GM21717 (cell line): ENCODE results near the gene MPP4.

Source experiments
- ATAC-seq: cut with Tn5 transposase; IDR thresholded peaks from one replicate; pipeline ENCODE4 v1.9.1; 2021; ENCODE audit warnings: mild to moderate bottlenecking, moderate library complexity; ENCODE audit not compliant: unreplicated experiment

MPP4 gene

DNA sequence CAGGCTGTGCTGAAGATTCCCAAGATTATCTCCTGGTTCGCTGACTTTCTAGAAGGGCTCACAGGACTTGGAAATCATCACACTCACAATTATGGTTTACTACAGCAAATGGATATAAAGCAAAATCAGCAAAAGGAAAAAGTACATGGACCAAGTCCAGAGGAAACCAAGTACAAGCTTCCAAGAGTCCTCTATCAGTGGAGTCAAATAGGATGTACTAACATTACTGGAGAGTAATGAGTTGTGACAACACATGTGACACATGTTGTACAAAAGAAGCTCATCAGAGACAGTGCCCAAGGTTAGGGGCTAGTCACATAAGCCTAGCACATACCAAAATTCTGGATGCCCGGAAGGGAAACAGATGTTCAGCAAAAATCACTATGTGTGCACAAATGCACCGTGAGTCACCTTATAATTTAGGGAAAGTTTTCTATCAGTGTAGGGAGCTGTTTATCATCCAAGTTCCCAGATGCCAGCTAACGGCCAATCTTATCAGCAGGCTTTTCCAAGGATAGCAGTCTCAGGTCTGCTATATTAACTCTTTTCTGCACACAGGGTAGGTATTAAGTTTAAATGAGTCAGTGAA, 64.7 kb downstream of the MPP4 start:
- no peak for ATAC-seq

- ATAC-seq = no peak
Measured at GRCh38 chr2:201631041-201631440, 67.4 kb downstream of the MPP4 start.

DNA sequence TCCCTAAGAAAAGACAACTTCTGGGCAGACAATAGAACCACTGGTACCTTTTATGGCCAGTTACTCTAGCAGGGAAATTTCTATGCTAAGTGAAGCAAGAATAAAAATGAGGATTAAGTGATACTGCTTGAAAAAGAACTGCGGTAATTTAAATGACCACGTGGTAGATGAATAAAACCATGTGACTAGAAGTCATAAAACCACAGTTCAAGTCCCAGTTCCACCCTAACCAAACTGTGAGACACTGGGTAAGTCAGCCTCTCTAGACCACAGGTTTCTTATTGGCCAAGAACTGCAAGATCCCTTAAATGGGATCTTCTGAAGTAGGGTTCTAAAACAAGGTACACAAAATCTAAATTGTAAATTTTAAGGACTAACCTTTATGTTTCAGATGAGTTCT, 67.9 kb downstream of the MPP4 start:
- no peak for ATAC-seq

DNA sequence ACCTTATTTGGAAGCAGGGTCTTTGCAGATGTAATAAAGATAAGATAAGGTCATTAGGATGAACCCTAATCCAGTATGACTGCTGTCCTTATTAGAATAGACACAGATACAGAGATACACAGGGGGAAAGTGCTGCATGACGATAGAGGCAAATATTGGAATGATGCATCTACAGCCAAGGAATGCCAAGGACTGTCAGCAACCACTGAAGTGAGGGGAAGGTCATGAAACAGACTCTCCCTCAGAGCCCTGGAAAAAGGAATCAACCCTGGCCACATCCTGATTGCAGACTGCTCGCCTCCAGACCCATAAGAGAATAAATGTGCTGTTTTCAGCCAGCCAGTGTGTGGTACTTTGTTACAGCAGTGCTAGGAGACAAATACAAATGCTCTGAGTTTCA, 69.9 kb downstream of the MPP4 start:
- no peak for ATAC-seq

DNA sequence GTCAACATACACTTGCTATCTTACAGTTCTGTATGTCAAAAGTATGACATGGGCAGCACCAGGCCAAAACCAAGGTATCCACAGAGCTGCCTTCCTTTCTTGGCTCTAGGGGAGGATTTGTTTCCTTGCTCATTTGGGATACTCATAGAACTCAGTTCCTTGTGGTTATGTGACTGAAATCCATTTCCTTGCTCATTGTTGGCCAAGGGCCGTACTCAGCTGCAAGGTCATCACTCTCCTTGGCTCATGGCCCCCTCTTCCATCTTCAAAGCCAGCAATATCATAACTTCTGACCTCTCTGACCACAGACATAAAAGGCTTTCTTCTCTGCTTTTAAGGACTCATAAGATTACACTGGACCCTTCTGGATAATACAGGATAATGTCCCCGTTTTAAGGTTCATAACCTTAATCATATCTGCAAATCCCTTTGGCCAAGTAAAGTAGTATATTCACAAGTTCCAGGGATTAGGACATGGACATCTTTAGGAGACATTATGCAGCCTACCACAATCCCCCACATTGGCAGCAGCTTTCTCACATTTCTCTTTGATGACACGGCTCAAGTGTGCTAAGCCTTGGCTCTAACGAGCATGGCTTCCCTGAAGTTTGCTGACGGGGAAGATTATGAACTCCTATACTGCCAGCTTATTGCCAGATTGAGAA, 76.0 kb downstream of the MPP4 start:
- ATAC-seq = no peak

- ATAC-seq = no peak
Measured at GRCh38 chr2:201621293-201621999, 77.0 kb downstream of the MPP4 start.

DNA sequence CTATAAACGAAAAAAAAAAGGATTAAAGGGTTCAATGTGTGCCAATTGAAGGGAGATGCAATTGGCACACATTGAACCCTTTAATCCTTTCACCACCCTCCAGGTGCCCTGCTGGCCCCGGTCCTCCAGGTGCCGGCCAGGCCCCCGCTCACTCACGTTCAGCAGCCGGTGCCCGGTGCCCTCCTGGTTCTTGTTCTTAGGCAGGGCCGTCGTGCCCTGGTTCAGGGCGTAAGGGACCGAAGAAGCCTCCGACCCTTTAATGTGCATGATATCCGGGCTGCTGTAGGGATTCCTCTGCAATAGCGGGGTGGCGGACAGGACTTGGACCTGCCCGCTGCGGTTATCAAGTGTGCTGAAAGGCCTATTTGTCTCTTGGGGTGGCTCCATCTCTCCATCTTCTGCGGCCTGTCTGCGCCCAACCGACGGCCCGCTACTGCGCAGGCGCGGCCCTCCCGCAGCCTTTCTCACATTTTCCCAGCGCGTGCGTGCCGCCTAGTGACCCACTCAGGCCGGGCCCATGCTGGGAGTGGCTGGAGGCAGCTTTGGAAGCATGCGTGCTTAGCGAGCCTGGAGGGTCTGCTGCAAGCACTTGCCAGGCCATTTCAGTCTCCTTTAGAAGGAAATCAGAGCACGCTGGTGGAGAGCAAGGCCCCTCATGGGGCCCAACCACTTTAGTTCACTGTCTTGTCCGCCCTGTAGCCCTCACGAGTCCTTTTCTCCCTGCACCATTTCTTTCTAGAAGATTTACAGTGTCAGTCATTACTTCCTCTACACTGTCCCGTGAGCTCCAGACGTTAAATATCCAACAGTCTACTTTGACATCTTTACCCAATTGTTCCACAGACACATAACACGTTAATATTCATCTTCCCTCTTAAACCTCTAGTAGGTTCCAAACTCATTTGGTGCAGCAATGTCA, 79.4 kb downstream of the MPP4 start:
- ATAC-seq = no peak

DNA sequence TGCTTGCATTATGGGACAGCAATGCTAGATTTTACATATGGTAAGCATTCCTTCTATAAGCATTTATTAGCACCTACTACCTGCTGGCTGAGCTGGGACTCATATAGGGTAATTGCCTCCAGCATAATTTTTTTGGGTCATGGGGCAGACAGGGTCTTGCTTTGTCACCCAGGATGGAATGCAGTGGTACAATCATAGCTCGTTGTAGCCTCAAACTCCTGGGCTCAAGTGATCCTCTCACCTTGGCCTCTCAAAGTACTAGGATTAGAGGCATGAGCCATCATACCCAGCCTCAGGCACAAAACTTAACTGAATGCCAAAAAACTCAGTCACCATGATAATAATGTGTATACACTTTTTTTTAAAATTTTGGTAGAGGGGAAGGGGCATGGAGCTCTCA, 90.4 kb downstream of the MPP4 start:
- no peak for ATAC-seq

GRCh38 chr2:201607568-201607967, 90.9 kb downstream of the MPP4 start:
- ATAC-seq = no peak

DNA sequence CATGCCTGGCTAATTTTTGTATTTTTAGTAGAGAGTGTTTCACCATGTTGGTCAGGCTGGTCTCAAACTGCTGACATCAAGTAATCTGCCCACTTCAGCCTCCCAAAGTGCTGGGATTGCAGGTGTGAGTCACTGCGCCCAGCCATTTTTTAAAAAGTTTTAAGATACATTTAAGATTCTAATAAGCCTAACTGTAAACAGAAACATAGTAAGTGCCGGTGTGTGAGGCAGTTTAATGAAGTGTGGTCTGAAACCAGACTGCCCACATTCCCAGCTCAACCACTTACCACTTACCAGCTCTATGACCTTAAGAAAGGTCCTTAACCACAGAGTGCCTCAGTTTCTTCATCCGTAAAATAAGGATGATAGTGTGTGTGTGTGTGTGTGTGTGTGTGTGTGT, 97.5 kb downstream of the MPP4 start:
- no peak for ATAC-seq

DNA sequence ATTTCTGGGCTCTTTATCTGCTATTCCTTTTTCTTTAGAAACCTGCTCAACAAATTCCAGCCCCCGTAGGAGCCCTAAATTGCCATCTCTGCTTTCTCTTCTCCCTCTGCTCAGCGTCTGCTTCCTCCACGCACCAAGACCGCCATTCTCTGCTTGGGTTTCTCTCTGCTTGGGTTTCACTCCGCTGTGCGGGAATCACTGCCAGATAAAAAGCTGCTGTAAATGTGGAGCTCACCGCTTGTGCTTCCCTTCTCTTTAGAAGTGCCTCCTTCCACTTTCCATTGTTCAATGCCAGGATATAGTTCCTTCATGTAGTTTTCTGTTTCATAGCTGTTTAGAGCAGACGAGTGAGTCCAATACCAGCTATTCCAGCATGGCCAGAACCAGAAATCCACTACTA, 101.0 kb downstream of the MPP4 start:
- ATAC-seq = no peak
